HG03159 (cell line): ENCODE results near the gene HECW1.

Experiments used
- ATAC-seq: cut with Tn5 transposase; IDR thresholded peaks from one replicate; pipeline ENCODE4 v1.9.1; 2021; ENCODE audit warnings: mild to moderate bottlenecking, moderate library complexity; ENCODE audit not compliant: unreplicated experiment

HECW1 gene

GRCh38 chr7:43405948-43406347 is 293.5 kb downstream of the HECW1 start:
- ATAC-seq: no peak

GRCh38 chr7:43406961-43407360 is 294.5 kb downstream of the HECW1 start:
- ATAC-seq: no peak

DNA sequence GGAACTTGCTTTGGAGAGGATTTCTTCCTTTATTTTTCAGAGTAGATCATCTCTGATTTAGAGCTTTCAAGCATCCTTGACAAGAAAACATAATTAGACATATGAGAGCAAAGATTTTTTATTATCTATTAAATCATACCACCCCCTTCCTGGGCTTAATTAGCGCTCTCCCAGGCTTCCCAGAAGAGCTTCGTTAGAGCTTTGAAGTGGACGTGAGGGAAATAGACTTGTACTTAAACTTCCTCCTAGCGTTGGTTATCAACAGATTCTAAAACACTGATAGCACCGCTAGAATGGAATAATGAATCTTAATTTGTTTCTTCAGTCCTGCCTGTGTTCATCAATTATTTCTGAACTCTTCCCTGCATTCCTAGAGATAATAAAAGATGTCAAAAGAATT is 296.5 kb downstream of the HECW1 start:
- ATAC-seq: no peak

DNA sequence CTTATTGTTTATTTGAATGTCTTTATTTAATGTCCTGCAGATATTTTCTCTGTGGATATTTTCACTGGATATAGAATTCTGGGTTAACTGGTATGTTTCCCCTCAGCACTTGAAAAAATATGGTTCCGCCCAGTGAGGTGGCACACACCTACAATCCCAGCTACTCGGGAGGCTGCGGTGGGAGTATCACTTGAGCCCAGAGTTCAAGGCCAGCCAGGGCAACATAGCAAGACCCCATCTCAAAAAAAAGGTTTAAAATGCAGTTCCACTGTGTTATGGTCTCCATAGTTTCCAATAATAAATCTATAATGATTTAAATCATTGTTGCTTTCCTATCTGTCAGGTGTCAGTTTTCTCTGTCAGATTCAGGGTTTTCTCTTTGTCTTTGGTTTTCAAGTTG is 305.0 kb downstream of the HECW1 start:
- ATAC-seq: no peak

- ATAC-seq: no peak
Observed at GRCh38 chr7:43430411-43430810, 318.0 kb downstream of the HECW1 start.

GRCh38 chr7:43431020-43431595 is 318.7 kb downstream of the HECW1 start:
- ATAC-seq: no peak

- ATAC-seq: no peak
Observed at GRCh38 chr7:43433639-43434038, 321.2 kb downstream of the HECW1 start.

DNA sequence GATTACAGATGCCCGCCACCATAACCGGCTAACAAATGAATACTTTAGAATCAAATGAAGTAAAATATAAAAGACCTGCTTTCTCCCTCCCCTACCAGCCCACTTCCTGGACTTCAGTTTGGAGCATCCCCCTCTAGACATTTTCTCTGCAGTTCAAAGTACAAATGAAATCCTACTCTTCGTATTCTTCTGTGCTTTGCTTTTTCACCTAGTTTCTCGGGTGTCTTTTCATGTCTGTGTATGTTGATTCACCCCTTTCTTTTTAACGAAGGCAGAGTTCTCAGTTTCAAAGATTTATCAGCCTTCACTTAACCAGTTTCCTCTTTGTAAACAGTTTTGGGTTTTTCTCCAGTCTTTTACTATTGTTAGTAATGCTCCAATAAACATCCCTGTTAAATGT is 324.6 kb downstream of the HECW1 start:
- ATAC-seq: no peak

DNA sequence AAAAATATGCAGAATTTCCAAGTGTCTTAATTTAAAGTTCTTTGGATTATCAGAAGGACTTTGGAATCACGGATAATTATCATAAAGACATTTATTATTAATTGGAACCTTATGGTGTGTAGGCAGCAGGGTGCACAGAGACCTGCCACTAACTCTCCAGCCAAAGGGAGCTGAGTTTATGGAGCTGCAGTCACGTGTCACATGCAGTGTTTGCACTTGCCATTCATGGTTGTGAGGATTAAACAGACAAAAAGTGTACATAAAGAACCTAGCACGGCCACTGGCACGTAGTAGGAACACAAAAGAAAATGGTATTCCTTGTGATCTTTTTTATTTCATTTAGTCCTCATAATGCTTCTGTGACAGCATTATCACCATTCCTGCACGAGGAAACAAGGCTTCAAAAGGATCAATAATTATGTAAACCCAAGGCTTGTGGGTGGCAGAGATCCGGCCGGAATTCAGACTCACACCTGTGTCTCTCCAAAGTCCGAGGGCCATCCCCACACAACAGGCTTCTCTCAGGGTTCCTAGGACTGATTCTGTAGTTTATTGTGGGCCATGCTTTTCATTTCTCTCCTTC is 326.5 kb downstream of the HECW1 start:
- ATAC-seq: no peak

GRCh38 chr7:43439631-43440401 is 327.4 kb downstream of the HECW1 start:
- ATAC-seq: peak; percentile 87

DNA sequence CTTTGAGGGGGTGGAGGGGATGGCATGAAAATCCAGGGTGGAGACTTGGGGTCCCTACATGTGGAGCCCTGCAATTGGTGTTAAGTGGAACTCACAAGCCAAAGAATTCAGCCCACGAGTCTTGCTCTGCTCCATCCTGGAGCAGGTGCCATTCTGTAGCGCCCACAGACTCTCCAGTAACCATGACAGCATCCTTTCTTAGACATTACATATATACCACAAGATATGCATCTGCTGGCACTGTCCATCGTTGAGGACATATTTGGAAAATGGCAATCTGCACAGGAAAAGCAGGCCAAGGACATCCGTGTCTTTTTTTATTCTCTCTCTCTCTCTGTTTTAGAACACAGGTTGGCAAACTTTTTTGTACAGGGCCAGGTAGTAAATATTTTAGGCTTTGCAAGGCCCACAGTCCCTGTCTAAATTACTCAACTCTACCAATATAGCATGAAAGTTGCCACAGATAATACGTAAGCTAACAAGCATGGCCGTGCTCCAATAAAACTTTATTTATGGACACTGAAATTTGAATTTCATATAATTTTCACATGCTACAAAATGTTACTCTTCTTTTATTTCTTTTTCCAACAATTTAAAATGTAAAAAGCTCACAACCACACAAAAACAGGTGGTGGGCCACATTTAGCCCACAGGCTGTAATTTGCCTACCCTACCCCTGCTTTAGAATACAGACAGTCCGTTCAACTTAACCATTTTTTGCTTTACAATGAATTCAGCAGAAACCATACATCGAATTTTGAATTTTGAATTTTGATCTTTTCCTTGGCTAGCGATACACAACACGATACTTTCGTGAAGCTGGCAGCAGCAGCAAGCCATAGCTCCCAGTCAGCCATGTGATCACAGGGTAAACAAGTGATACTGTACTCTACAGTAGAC is 329.0 kb downstream of the HECW1 start:
- ATAC-seq: no peak

- no peak for ATAC-seq
Observed at GRCh38 chr7:43443381-43443780, 330.9 kb downstream of the HECW1 start.

DNA sequence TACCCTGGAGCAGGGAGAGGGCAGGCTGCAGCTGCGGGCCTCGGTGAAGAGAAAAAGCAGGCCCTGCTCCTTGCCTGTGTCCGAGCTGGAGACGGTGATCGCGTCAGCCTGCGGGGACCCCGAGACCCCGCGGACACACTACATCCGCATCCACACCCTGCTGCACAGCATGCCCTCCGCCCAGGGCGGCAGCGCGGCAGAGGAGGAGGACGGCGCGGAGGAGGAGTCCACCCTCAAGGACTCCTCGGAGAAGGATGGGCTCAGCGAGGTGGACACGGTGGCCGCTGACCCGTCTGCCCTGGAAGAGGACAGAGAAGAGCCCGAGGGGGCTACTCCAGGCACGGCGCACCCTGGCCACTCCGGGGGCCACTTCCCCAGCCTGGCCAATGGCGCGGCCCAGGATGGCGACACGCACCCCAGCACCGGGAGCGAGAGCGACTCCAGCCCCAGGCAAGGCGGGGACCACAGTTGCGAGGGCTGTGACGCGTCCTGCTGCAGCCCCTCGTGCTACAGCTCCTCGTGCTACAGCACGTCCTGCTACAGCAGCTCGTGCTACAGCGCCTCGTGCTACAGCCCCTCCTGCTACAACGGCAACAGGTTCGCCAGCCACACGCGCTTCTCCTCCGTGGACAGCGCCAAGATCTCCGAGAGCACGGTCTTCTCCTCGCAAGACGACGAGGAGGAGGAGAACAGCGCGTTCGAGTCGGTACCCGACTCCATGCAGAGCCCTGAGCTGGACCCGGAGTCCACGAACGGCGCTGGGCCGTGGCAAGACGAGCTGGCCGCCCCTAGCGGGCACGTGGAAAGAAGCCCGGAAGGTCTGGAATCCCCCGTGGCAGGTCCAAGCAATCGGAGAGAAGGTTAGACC is 332.5 kb downstream of the HECW1 start:
- ATAC-seq: no peak

- no peak for ATAC-seq
Observed at GRCh38 chr7:43449577-43449976, 337.1 kb downstream of the HECW1 start.

- no peak for ATAC-seq
Observed at GRCh38 chr7:43450894-43451293, 338.4 kb downstream of the HECW1 start.

GRCh38 chr7:43454936-43455518 is 342.6 kb downstream of the HECW1 start:
- ATAC-seq: peak; percentile 92

- ATAC-seq: no peak
Observed at GRCh38 chr7:43456200-43456599, 343.8 kb downstream of the HECW1 start.

DNA sequence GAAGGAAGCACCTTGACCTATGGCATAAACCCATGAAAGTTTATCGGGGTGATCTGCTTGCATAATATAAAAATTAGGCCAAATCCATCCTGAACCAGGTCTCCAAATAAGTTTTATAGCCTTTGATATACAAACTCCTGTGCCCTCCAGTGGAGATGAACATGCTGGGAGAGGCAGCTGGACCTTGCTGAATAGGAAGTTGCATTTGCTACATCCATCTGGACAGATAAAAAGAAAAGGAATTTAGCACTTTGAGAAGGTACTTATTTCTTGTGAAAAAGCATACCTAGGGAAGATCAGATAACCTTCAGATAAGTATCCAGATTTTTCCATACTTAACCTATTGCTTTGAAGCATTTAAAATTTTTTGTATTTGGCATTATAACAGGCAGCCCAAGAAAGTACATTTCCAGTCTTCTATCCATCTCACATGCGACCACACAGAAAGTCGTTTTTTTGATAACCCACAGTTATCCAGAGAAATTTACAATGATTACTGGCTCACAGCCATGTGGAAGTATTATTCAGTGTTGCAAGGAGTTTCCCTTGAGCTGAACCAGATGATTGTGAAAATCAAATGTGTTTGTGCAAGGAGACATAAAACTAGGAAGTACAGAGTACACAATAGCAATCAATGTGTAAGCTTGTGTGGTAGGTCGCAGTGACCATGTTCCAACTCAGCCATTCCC is 346.0 kb downstream of the HECW1 start:
- ATAC-seq: no peak

GRCh38 chr7:43459019-43459337 is 346.5 kb downstream of the HECW1 start:
- ATAC-seq: no peak
